ENCODE results near the gene MORN5. TPM values are rescaled to one million over a fixed set of nuclear protein-coding genes. Genes with fewer than 3 reads are reported as not detected.

Gene MORN5
- total and polyA plus RNA-seq, 4 donors, result 17.9 to 22.9 (median 18.6) TPM

DNA sequence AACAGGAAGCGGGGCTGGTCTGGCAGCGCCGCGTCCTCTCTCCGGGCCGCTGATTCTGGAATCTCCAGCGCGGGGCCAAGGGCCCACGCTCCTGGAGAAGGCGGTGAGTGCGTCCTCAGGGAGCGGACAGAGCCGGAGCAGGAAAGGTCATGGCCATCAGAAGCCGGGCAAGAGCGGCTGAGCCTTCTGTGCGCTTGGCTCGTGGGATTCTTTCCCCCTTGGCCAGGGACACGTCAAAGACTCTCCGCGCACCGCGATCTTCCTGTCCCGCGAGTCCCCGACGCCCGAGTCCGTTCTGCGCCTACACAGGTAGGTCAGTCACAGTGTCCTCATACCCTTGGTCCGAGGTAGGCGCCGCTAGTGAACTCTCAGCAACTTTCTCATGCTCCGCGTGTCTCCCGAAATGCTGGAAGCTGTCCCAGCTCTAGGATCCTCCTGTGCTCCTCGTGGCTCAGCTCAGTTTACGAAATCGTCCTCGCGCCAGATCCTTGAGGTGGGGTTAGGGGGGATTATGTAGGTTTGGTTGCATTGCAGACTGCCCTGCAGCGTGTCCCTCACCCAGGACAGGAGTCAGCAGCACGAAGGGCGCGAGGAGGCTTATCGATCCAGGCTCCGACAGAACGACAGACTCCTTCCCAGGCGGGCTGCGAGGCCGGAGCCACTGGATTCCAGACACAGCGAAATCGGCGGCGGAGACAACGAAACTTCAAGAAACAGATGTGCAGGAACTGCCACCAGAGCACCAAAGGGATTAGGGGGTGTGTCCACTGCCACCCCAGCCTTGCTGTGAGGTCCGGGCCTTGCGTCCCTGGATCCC, 60.4 kb downstream of the MORN5 start:
- no peak overlapping the region for H3K27ac ChIP-seq (ENCODE audit: low read depth in 1 of 2, low read length in 1 of 2)
- peaks cover 0 to 97% (median 89%) of the 10 kb centered on the region in 3 donors for H3K27me3 ChIP-seq (ENCODE audit: control insufficient read depth in 3 of 3, insufficient read depth in 3 of 3, low read length in 2 of 3)
- H3K4me3 ChIP-seq, result no peak overlapping the region
- DNase-seq, result peak; percentile 60 to 71 (median 61)
- H3K4me1 ChIP-seq (ENCODE audit: control insufficient read depth in 5 of 5, insufficient read depth in 5 of 5, low read length in 5 of 5), result peaks cover 0 to 21% (median 5%) of the 10 kb centered on the region in 5 donors
- ATAC-seq (ENCODE audit: insufficient read depth, low FRiP score), result no peak
- H3K36me3 ChIP-seq (ENCODE audit: control insufficient read depth in 4 of 4, insufficient read depth in 4 of 4, low read length in 4 of 4), result no peaks in the 10 kb centered on the region
- 26 to 34% methylated on average over 57 of the region's 57 CpGs for WGBS, 2 donors
- no peak overlapping the region for H3K9ac ChIP-seq (ENCODE audit: insufficient read depth in 1 of 2, low read length in 2 of 2)
- TF ChIP-seq, protein P1, sequence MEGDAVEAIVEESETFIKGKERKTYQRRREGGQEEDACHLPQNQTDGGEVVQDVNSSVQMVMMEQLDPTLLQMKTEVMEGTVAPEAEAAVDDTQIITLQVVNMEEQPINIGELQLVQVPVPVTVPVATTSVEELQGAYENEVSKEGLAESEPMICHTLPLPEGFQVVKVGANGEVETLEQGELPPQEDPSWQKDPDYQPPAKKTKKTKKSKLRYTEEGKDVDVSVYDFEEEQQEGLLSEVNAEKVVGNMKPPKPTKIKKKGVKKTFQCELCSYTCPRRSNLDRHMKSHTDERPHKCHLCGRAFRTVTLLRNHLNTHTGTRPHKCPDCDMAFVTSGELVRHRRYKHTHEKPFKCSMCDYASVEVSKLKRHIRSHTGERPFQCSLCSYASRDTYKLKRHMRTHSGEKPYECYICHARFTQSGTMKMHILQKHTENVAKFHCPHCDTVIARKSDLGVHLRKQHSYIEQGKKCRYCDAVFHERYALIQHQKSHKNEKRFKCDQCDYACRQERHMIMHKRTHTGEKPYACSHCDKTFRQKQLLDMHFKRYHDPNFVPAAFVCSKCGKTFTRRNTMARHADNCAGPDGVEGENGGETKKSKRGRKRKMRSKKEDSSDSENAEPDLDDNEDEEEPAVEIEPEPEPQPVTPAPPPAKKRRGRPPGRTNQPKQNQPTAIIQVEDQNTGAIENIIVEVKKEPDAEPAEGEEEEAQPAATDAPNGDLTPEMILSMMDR (IDR thresholded peaks at IDR 0.05; ENCODE audit: control extremely low read depth, extremely low read depth), result no peak
- peaks cover 0 to 6% (median 0%) of the 10 kb centered on the region in 4 donors for H3K9me3 ChIP-seq (ENCODE audit: control insufficient read depth in 4 of 4, insufficient read depth in 3 of 4, low read length in 3 of 4)

DNA sequence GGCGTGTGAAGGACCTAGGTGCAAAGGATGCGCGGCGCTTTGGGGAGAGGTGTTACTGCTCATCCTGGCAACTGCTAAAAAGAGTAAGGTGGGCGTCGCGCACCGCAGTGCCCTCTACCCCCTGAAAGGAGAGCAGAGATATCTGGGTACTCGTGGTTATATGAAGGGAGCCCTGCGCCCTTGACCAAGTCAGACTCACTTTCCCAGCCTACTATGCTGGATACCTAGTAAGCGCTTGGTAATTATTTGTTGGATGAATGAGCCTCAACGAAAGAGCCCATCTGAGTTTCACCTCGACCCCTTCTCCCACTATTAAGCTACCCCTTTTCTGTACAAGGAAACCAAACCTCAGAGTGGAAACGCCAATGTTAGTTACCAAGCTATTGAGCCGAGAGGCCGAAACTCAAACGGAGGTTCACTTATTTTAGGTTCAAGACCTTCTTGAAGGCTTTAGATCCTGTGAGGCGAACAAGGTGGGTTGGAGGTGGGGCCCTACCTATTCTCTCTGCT, 61.0 kb downstream of the MORN5 start:
- no peak for ATAC-seq (ENCODE audit: insufficient read depth, low FRiP score)
- Histone ChIP-seq H3K27me3 (ENCODE audit: control insufficient read depth in 3 of 3, insufficient read depth in 3 of 3, low read length in 2 of 3) (peaks cover 0 to 95% (median 89%) of the 10 kb centered on the region in 3 donors), H3K4me3 (no peak overlapping the region)

DNA sequence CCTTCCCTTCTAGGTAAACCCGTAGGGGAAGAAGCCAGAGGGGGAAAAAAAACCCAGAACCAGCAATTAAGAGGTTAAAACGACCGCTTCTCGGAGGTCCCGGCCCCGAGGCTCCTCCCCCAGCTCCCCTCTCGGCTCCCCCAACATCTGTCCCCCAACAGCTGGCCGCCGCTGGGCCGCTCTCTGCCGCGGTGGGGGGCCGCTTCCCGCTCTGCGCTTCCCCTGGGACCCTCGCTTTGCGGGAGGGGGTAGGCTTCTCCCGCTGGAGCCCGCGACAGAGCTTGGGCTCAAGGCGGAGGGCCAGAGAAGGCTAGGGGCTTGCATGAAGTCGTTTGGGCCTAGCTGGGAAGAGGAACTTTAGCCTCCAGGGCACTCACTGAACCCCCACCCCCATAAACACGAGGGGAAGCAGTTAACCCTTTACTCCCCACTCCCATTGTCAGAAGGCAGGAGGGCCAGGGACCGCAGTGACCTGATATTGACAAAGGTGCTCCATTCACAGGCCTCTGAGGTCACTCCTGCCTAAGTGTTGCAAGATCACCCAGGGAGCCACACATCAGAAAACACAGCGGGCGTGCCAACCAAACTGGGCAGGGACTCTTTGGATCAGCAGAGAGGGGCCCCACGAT, 61.6 kb downstream of the MORN5 start:
- TF ChIP-seq, protein P1 (IDR thresholded peaks at IDR 0.05; ENCODE audit: control extremely low read depth, extremely low read depth), result no peak
- ATAC-seq (ENCODE audit: insufficient read depth, low FRiP score) (no peak), DNase-seq (peak; percentile 60 to 72 (median 65))
- WGBS, 2 donors, result 28 to 29% methylated on average over 27 of the region's 27 CpGs
- peaks cover 0 to 21% (median 8%) of the 10 kb centered on the region in 5 donors for H3K4me1 ChIP-seq (ENCODE audit: control insufficient read depth in 5 of 5, insufficient read depth in 5 of 5, low read length in 5 of 5)
- H3K36me3 ChIP-seq (ENCODE audit: control insufficient read depth in 4 of 4, insufficient read depth in 4 of 4, low read length in 4 of 4), result no peaks in the 10 kb centered on the region
- H3K27ac ChIP-seq (ENCODE audit: low read depth in 1 of 2, low read length in 1 of 2), result no peak overlapping the region
- no peak overlapping the region for H3K9ac ChIP-seq (ENCODE audit: insufficient read depth in 1 of 2, low read length in 2 of 2)
- H3K27me3 ChIP-seq (ENCODE audit: control insufficient read depth in 3 of 3, insufficient read depth in 3 of 3, low read length in 2 of 3), result peaks cover 0 to 95% (median 88%) of the 10 kb centered on the region in 3 donors
- H3K9me3 ChIP-seq (ENCODE audit: control insufficient read depth in 4 of 4, insufficient read depth in 3 of 4, low read length in 3 of 4), result peaks cover 0 to 6% (median 0%) of the 10 kb centered on the region in 4 donors
- no peak overlapping the region for H3K4me3 ChIP-seq

More for the DNA sequence above, 61.0 kb downstream of the MORN5 start:
- H3K4me1 ChIP-seq (ENCODE audit: control insufficient read depth in 5 of 5, insufficient read depth in 5 of 5, low read length in 5 of 5), result peaks cover 0 to 21% (median 5%) of the 10 kb centered on the region in 5 donors
- no peak overlapping the region for H3K27ac ChIP-seq (ENCODE audit: low read depth in 1 of 2, low read length in 1 of 2)
- H3K9ac ChIP-seq (ENCODE audit: insufficient read depth in 1 of 2, low read length in 2 of 2), result no peak overlapping the region
- WGBS, 2 donors, result 45 to 52% methylated on average over 18 of the region's 18 CpGs
- H3K9me3 ChIP-seq (ENCODE audit: control insufficient read depth in 4 of 4, insufficient read depth in 3 of 4, low read length in 3 of 4), result peaks cover 0 to 6% (median 0%) of the 10 kb centered on the region in 4 donors
- peak in 2 of 3 donors; percentile 36 to 63 for DNase-seq
- no peaks in the 10 kb centered on the region for H3K36me3 ChIP-seq (ENCODE audit: control insufficient read depth in 4 of 4, insufficient read depth in 4 of 4, low read length in 4 of 4)
- TF ChIP-seq, protein P1 (IDR thresholded peaks at IDR 0.05; ENCODE audit: control extremely low read depth, extremely low read depth), result no peak
